Lower leg skin (tissue), 4 donors: Measurements from ENCODE around the gene CWC27. TPM values are rescaled to one million over a fixed set of nuclear protein-coding genes. Genes with fewer than 3 reads are reported as not detected.

Source experiments
- DNase-seq, 2 donors: peaks; one replicate each; pipeline ENCODE4 v3.0.0-alpha.2; 2019; ENCODE audit warnings: low spot score in 2 of 2
- H3K4me3 ChIP-seq: fragments of 200-600 bp; sonication (generic); 2 replicates; pipeline ENCODE4 v1.5.1; 2017; ENCODE audit warnings: mild to moderate bottlenecking, low read depth; ENCODE audit not compliant: poor library complexity, severe bottlenecking
- CTCF ChIP-seq, 3 donors: fragments of 450-650 bp; IDR thresholded peaks; one replicate each; pipeline ENCODE4 v1.5.1; 2016; ENCODE audit warnings: antibody characterized with exemption in 3 of 3, mild to moderate bottlenecking in 3 of 3, moderate library complexity in 2 of 3
- POLR2A ChIP-seq, 2 donors: fragments of 450-650 bp; IDR thresholded peaks; one replicate each; pipeline ENCODE4 v1.6.1; 2016 to 2017; ENCODE audit warnings: antibody characterized with exemption in 2 of 2, mild to moderate bottlenecking in 1 of 2, moderate library complexity in 1 of 2
- WGBS, 2 donors: methylation state at CpG; one replicate each; pipeline ENCODE4 v1.1.5; 2018; 5-methylcytosine and 5-hydroxymethylcytosine counted together
- intact Hi-C: fragments of 100-400 bp; cut with DNase I; formaldehyde crosslinking; loops from one replicate; pipeline ENCODE4 v1.15.0; 2023; ENCODE audit warnings: low total_unique reads
- total RNA-seq, 4 donors: library from RNA; depleted of rRNA; stranded (reverse); fragments of >200 nt; gene quantifications; one replicate each; pipeline ENCODE4 v1.1.0, GENCODE V29; 2016

The CWC27 gene
- total RNA-seq, 4 donors from 2014 or later = 10.3 to 17.8 (median 13.7) TPM

- 93 to 100% methylated on average over 1 of the region's 1 CpG for WGBS, 2 donors
- H3K4me3 ChIP-seq = no peak overlapping the region
- TF ChIP-seq POLR2A (IDR thresholded peaks at IDR 0.05) = no peak
- no peak for TF ChIP-seq CTCF (IDR thresholded peaks at IDR 0.05)
- intact Hi-C loops = no loop called here
- DNase-seq = no peak
These were observed 23.8 kb upstream of the CWC27 start for GRCh38 chr5:64744914-64745313.

- 89 to 93% methylated on average over 1 of the region's 1 CpG for WGBS, 2 donors
- TF ChIP-seq CTCF (IDR thresholded peaks at IDR 0.05) = no peak
- DNase-seq = no peak
- H3K4me3 ChIP-seq = no peak overlapping the region
- intact Hi-C loops = no loop called here
These were observed 22.3 kb upstream of the CWC27 start for GRCh38 chr5:64746446-64746845.

GRCh38 chr5:64749385-64749784 lies 19.3 kb upstream of the CWC27 start:
- TF ChIP-seq CTCF (IDR thresholded peaks at IDR 0.05) (no peak), POLR2A (IDR thresholded peaks at IDR 0.05) (no peak)
- no peak for DNase-seq
- H3K4me3 ChIP-seq = no peak overlapping the region
- 93 to 96% methylated on average over 4 of the region's 4 CpGs for WGBS, 2 donors
- intact Hi-C loops = no loop called here

GRCh38 chr5:64754066-64754465 lies 14.7 kb upstream of the CWC27 start:
- TF ChIP-seq CTCF (IDR thresholded peaks at IDR 0.05) (no peak), POLR2A (IDR thresholded peaks at IDR 0.05) (no peak)
- no peak for DNase-seq
- H3K4me3 ChIP-seq = no peak overlapping the region
- WGBS, 2 donors = 93 to 100% methylated on average over 2 of the region's 2 CpGs
- intact Hi-C loops = no loop called here

GRCh38 chr5:64758901-64759300 lies 9.8 kb upstream of the CWC27 start:
- intact Hi-C loops = no loop called here
- 84 to 93% methylated on average over 3 of the region's 3 CpGs for WGBS, 2 donors
- no peak for TF ChIP-seq CTCF (IDR thresholded peaks at IDR 0.05)
- H3K4me3 ChIP-seq = no peak overlapping the region
- no peak for DNase-seq

GRCh38 chr5:64759960-64760660 lies 8.6 kb upstream of the CWC27 start:
- intact Hi-C loops = no loop called here
- H3K4me3 ChIP-seq = no peak overlapping the region
- DNase-seq = no peak
- TF ChIP-seq CTCF (IDR thresholded peaks at IDR 0.05) (no peak), POLR2A (IDR thresholded peaks at IDR 0.05) (no peak)
- 74 to 84% methylated on average over 4 of the region's 4 CpGs for WGBS, 2 donors
